Fibroblast of gingiva (primary cell): ENCODE measurements around the gene TRIO.

Source experiments
- DNase-seq: peaks from one replicate; pipeline ENCODE4 v3.0.0-alpha.2; 2011; ENCODE audit warnings: low read depth

TRIO gene

GRCh38 chr5:14168144-14168792, 25.1 kb downstream of the TRIO start:
- no peak for DNase-seq

GRCh38 chr5:14168793-14169262, 25.7 kb downstream of the TRIO start:
- no peak for DNase-seq

- DNase-seq, result peak; percentile 83
Observed at GRCh38 chr5:14171046-14171445, 27.9 kb downstream of the TRIO start.

- peak; percentile 76 for DNase-seq
Observed at GRCh38 chr5:14171621-14172020, 28.5 kb downstream of the TRIO start.

- no peak for DNase-seq
Observed at GRCh38 chr5:14172149-14172795, 29.1 kb downstream of the TRIO start.

GRCh38 chr5:14173377-14174229, 30.5 kb downstream of the TRIO start:
- DNase-seq, result peak; percentile 81

GRCh38 chr5:14174230-14174636, 31.1 kb downstream of the TRIO start:
- DNase-seq, result no peak

GRCh38 chr5:14175381-14175780, 32.2 kb downstream of the TRIO start:
- DNase-seq, result no peak

- no peak for DNase-seq
Observed at GRCh38 chr5:14176888-14177287, 33.7 kb downstream of the TRIO start.

GRCh38 chr5:14177634-14178033, 34.5 kb downstream of the TRIO start:
- DNase-seq, result no peak

GRCh38 chr5:14178091-14178490, 34.9 kb downstream of the TRIO start:
- DNase-seq, result no peak

GRCh38 chr5:14178671-14179211, 35.6 kb downstream of the TRIO start:
- peak; percentile 39 for DNase-seq

GRCh38 chr5:14179446-14179845, 36.3 kb downstream of the TRIO start:
- DNase-seq, result no peak

GRCh38 chr5:14180437-14180836, 37.3 kb downstream of the TRIO start:
- DNase-seq, result no peak

GRCh38 chr5:14181299-14181968, 38.3 kb downstream of the TRIO start:
- DNase-seq, result no peak

GRCh38 chr5:14182761-14183160, 39.6 kb downstream of the TRIO start:
- DNase-seq, result no peak

GRCh38 chr5:14183187-14183939, 40.2 kb downstream of the TRIO start:
- peak; percentile 70 for DNase-seq

- no peak for DNase-seq
Observed at GRCh38 chr5:14184082-14184481, 40.9 kb downstream of the TRIO start.

GRCh38 chr5:14184725-14185124, 41.6 kb downstream of the TRIO start:
- DNase-seq, result peak; percentile 42

GRCh38 chr5:14185326-14186058, 42.4 kb downstream of the TRIO start:
- DNase-seq, result peak; percentile 83
